GM18907 (cell line): ENCODE data around the gene MEIS2.

Experiments
- ATAC-seq: cut with Tn5 transposase; IDR thresholded peaks from one replicate; pipeline ENCODE4 v1.9.1; 2021; ENCODE audit warnings: mild to moderate bottlenecking, moderate library complexity; ENCODE audit not compliant: unreplicated experiment

MEIS2 gene

DNA sequence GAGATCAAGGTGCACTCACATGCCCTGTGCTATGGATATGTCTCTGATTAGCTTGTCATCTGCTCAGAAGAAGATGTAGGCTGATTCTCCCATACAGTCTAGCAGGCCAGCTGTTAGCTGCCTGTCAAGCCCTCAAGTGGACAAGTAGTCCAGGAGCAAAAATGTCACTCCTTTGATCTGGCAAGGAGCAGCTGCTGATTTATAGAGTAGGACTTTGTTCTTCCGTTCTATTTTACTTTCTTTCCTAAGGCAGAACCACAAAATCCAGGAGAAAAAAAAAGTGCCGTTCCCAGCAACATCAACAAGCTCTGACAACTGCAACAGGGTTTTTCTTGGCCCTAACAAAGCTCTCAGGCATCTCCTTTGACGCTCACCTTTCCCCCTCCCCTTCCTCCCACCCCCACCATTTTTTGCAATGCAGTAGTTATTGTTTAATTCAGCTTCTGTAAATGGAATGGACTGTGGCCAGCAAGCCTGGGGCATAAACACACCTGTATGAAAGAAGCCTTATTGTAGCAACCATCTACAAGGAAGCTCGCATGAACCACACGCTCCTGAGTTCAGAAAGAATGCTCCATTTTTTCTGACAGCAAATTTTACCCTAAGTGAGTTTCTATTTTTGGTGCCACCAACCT, 196.3 kb downstream of the MEIS2 start:
- no peak for ATAC-seq

DNA sequence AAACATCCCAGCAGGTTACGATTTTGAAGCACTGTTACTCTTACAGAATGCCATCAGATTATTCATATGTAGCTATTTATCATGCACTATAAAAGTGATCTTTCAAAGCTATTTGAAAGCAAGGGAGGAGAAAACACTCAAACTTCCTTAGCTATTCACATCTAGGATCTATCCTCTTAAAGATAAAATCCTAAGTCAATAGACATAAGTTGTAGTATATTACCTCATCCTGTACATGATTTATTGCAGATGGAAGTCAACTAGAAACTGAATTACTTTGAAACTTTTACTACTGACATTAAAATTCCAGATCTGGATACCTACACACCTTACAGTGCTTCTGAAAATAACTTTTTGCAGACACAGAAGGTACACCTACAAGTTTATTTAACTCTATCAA, 197.2 kb downstream of the MEIS2 start:
- ATAC-seq: no peak

- no peak for ATAC-seq
These were observed 199.3 kb downstream of the MEIS2 start for GRCh38 chr15:36901012-36901411.

- ATAC-seq: no peak
These were observed 200.7 kb downstream of the MEIS2 start for GRCh38 chr15:36899696-36900095.

DNA sequence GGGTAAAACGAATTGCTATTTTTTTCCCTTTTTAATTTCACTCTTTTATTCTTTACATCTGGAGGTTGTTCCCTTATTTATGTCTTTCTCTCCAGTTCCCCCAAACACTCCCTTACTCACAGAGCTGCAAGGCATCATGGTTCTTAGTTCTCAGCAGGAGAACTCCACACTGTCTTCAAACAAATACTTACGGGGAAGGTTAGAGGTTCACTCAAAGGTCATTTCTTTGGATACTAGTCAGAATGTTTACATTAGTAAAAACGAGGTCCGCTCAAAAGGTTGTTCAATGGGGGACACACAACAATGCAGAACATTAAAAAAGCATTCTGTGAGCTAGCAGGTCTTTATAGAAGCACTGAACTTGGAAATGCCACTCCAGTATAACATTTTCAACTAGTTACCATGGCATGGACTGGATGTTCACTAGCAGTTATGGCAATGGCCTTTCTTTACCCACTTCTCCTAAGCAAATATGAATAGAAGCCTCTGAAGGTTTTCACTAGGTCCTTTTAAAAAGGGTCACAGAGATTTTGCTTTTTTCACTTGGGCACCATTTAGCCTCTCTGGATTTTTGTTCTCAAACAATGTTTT, 201.7 kb downstream of the MEIS2 start:
- ATAC-seq: no peak

DNA sequence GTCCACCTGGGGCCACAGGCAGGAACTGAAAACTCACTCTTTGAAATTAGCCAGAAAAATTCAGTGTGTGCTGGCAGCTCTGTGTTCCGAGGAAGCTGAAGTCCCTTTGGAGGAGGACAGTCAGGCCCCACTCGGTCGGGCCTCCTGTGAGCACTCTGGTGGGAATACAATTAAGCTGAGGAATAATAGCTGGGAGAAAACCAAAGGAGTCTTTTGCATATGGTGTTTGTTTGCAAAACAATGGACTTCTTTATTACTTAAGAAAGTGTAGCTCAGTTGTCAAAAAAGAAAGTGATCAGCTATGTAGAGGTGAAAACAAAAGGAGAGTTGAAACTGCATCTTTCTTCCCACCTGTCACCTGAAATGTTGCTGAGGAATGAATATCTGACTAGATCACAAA, 202.5 kb downstream of the MEIS2 start:
- no peak for ATAC-seq

DNA sequence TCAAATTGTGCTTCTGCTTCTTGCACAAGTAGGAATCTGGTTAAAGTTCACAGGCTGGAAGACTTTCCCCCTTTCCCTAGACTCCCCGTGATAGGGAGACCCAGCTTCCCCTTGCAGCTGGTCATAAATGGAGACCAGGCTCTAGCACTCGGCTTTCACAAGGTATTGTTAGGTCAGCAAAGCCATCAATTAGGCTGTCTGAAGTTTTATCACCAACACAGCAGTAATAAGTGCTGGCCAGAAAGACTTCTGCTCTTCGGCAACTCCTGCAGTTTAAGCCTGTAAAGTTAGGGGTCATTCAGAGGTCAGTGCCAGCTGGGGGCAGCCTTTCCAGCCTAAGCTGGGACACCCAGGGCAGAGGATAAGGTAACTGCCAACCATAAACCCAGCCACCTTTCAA, 203.4 kb downstream of the MEIS2 start:
- no peak for ATAC-seq

- no peak for ATAC-seq
These were observed 206.3 kb downstream of the MEIS2 start for GRCh38 chr15:36894075-36894474.

GRCh38 chr15:36893276-36893675, 207.1 kb downstream of the MEIS2 start:
- ATAC-seq: no peak

GRCh38 chr15:36888011-36888992, 212.0 kb downstream of the MEIS2 start:
- ATAC-seq: no peak

DNA sequence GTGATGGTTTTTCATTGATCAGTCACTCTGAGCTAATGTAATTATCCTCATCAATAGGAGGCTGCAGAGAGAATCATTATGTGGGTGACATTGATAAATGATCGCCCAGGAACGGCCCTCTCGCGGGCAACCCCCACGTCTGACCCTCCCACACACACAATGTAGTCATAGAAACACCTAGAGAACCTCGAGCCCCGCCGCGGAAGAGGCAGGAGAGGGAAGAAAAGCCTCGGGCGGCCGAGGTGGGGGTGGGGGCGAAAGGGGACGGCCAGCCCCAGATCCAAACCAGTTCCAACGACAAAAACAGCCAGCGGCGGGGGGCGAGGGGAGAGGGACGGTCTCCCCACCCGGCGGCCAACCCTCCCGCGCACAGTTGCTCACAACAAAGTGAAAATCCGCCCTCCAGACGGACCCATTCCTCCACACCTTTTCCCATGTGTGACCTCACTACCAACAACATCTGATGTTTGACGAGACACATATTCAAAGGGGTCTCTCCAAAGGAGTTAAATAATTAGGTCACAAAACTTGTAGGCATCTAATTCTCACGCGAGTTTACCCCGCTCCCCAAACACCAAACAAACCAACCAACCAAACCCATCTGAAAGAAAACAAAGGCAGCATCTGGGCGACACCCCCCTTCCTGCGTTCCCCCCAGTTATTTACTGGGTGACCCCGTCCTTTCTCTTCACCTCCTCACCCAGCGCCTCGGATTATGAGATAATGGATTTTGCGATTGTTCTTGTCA, 213.0 kb downstream of the MEIS2 start:
- ATAC-seq: no peak

DNA sequence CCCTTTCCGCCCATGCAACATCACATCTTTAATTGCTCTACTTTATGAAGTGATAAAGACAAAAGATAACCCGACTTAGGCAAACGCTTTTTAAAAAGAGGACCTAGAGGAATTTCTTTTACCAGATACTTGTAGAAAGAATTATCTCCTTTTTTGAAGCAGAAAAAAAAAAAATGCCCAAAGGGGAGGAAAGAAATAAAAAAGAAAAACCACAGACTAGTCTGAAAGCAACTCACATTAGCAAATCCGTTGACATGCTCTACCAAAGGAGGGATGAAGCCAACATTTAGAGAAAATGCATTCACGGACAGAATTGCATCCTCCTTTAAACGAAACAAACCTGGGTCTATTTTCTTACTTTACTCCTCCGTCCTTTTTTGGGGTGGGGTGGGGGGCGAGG, 213.6 kb downstream of the MEIS2 start:
- no peak for ATAC-seq

DNA sequence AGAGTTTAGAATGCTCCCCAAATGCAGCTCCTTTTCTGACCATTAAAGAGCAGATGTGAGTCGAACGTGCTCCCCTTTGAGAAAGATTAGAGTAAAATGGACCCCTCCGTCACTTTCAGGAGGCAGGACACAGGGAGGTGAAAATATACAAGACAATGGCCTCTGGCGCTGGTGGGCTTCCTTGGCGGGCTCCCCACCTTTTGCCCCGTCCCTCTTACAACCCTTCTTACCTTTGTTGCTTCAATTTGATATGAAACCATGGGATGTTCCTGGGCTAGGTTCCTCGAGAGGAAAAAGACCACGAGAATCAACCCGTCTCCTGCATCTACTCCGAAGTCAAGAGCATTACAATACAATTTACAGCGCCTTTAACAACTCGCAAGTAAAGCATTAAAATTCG, 214.2 kb downstream of the MEIS2 start:
- ATAC-seq: no peak

DNA sequence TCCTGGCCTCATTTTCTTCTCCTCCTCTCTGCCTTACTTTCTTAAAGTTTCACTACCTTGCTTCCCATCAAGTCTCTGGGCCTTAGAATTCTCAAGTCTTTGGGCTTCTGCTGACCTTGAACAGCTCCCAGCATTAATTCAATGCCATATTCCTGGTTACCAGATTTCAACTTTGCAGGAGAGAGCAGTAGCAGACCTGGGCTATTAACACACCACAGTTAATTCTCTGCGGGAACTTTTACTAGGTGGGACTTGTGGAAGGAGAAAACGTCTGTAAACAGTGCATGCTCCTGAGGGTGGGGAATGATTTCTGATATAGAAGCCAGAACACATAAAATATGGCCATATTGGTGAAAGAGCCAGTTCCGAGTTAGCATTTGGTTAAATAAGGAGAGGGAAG, 214.6 kb downstream of the MEIS2 start:
- ATAC-seq: no peak

GRCh38 chr15:36884936-36885635, 215.3 kb downstream of the MEIS2 start:
- ATAC-seq: no peak

- ATAC-seq: no peak
These were observed 215.9 kb downstream of the MEIS2 start for GRCh38 chr15:36884518-36884875.

GRCh38 chr15:36883713-36884517, 216.4 kb downstream of the MEIS2 start:
- peak; percentile 86 for ATAC-seq

DNA sequence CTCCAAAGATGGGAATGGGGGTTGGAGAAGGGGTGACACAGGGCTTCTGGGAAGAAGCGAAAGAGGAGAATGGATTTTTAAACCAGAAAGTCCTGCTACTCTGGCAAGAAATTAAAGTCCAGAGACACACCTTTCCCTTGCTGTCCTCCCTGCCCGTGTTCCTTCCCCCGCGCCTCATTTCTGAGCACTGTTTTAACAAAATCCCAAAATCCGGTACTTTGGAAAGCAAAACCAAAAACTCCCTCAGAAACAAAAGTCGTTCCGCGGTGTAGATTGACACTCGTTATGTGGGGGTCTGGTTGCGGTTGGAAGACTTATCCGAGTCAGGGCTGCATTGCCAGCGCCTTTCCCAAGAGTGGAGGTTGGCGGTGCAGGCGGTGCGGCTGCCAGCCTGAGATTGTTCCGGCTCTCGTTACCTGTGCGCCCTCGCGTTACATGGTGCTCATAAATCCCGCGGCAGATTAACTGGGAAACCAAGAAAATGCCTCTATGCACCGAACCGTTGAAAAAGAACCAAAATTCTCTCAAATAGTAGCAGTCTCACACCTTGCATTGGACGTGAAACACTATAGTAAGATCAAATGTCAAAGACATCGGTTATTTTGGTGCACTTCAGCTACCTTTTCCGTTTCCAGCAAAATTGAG, 217.7 kb downstream of the MEIS2 start:
- no peak for ATAC-seq

DNA sequence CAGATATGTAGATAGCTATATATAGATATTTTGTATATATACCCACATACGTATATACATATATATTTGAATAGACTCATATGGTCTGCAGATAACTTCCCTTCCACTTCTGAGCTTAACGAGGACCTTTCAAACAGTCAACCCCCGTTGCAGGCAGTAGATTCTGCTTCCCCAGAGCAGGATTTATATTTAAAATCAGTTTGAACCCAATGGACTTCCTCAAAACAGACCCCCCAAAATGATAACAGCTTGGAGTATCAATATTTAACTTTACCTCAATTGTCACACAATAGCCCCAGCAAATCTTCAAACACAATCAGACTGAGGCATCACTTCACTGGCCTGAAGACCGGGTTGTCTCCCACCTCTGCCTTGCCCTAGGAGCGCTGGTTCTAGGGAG, 218.3 kb downstream of the MEIS2 start:
- no peak for ATAC-seq
